ENCODE data around the gene ABCA4. TPM values are rescaled to one million over a fixed set of nuclear protein-coding genes. Genes with fewer than 3 reads are reported as not detected.

ABCA4 gene
- total and polyA plus RNA-seq, 2 donors (not counting 3 experiments of a cell fraction or from before 2014, with no cell fraction given), result 2.3 to 4.9 TPM

DNA sequence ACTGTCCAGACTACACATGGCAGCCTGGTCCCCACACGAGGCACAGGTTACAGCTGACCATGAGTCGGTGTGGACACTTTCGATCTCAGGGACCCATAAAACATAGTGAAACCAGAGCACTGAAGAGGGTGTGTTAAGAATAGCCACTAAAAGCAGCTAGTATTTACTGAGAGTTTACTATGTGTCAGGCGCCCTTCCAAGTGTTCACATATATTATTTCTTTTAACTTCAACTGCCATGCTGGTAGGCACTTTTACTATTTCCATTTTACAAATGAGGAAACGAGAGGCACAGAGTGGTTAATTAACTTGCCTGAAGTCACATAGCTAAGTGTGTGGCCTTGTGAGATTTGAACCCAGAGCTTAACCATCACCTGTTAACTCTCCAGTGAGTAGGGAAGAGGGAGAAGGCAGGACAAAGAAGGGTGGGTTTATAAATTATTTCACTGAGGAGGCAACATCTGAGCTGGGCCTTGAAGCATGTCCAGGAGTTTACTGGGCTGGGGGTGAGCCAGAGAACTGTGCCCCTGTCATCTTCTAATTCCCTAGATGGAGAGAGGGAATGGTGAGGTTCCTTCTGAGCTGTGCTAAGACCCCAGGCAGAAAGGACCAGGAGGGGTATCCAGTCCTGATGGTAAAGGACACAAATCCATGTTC, 20.7 kb downstream of the ABCA4 start:
- DNase-seq (ENCODE audit: low read depth, low spot score), result no peak
- CTCF ChIA-PET, result interaction anchor here (0.6 to 2.6 kb wide), 12 partner anchors 9 to 236 kb away, joined by 3 to 24 read pairs (median 3); no protein-coding TSS in a partner anchor
- Histone ChIP-seq H4K20me1 (replicated peaks; ENCODE audit: control insufficient read depth, extremely low read depth, insufficient read depth, low read length) (no peaks in the 10 kb centered on the region), H3K9ac (replicated peaks; ENCODE audit: extremely low read depth, insufficient read depth, low read length) (no peak overlapping the region), H2AFZ (ENCODE audit: low read depth, low read length) (no peak overlapping the region), H3K36me3 (ENCODE audit: control insufficient read depth in 2 of 2, extremely low read depth in 1 of 2, insufficient read depth in 2 of 2, low read length in 2 of 2) (no peaks in the 10 kb centered on the region), H3K79me2 (ENCODE audit: control insufficient read depth, insufficient read depth, low read length) (no peaks in the 10 kb centered on the region), H3K4me3 (replicated peaks in 1 of 3; ENCODE audit: insufficient read depth in 1 of 3, low read depth in 1 of 3, low read length in 3 of 3) (no peak overlapping the region), H3K27me3 (ENCODE audit: control insufficient read depth in 2 of 2, insufficient read depth in 2 of 2, low read length in 2 of 2) (no peaks in the 10 kb centered on the region), H3K4me1 (ENCODE audit: control insufficient read depth, extremely low read depth, insufficient read depth, low read length) (peaks cover 17% of the 10 kb centered on the region), H3K4me2 (ENCODE audit: insufficient read depth, low read length) (no peak overlapping the region), H3K9me1 (replicated peaks; ENCODE audit: control insufficient read depth, extremely low read depth, insufficient read depth, low read length) (no peaks in the 10 kb centered on the region), H3K27ac (ENCODE audit: insufficient read depth, low read depth, low read length) (no peak overlapping the region), H3K9me3 (replicated peaks; ENCODE audit: control insufficient read depth, insufficient read depth, low read length) (no peaks in the 10 kb centered on the region)
- no TSS peak for BruUV-seq (replicated peaks)
- POLR2A ChIA-PET, result interaction anchor here (0.6 to 1.2 kb wide), 2 partner anchors 137 to 225 kb away, joined by 3 read pairs; partner anchors contain the start of gene ARHGAP29
- intact Hi-C loops (cut with micrococcal nuclease), result no loop called here
- TF ChIP-seq POLR2A (IDR thresholded peaks at IDR 0.05; ENCODE audit: low read depth, low read length), result no peak
- no peak for TF ChIP-seq FOS (IDR thresholded peaks at IDR 0.05; ENCODE audit: borderline replicate concordance, insufficient read depth, low read length)
- TF ChIP-seq, protein P1, sequence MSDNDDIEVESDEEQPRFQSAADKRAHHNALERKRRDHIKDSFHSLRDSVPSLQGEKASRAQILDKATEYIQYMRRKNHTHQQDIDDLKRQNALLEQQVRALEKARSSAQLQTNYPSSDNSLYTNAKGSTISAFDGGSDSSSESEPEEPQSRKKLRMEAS (IDR thresholded peaks at IDR 0.05; ENCODE audit: insufficient read depth, insufficient read length), result no peak
- FAIRE-seq, result peak; percentile 18
- dilution Hi-C loops (cut with MboI; ENCODE audit: extremely low pct_ligation_motif_present, low sequenced_read_pairs), result no loop called here

- Histone ChIP-seq H4K20me1 (replicated peaks; ENCODE audit: control insufficient read depth, extremely low read depth, insufficient read depth, low read length) (no peaks in the 10 kb centered on the region), H3K79me2 (ENCODE audit: control insufficient read depth, insufficient read depth, low read length) (no peaks in the 10 kb centered on the region), H3K36me3 (ENCODE audit: control insufficient read depth in 2 of 2, extremely low read depth in 1 of 2, insufficient read depth in 2 of 2, low read length in 2 of 2) (no peaks in the 10 kb centered on the region), H3K9me1 (replicated peaks; ENCODE audit: control insufficient read depth, extremely low read depth, insufficient read depth, low read length) (no peaks in the 10 kb centered on the region), H3K4me3 (replicated peaks in 1 of 3; ENCODE audit: insufficient read depth in 1 of 3, low read depth in 1 of 3, low read length in 3 of 3) (no peak overlapping the region), H3K9ac (replicated peaks; ENCODE audit: extremely low read depth, insufficient read depth, low read length) (no peak overlapping the region), H3K9me3 (replicated peaks; ENCODE audit: control insufficient read depth, insufficient read depth, low read length) (no peaks in the 10 kb centered on the region), H3K4me2 (ENCODE audit: insufficient read depth, low read length) (no peak overlapping the region), H3K27me3 (ENCODE audit: control insufficient read depth in 2 of 2, insufficient read depth in 2 of 2, low read length in 2 of 2) (no peaks in the 10 kb centered on the region), H3K27ac (ENCODE audit: insufficient read depth, low read depth, low read length) (no peak overlapping the region), H2AFZ (ENCODE audit: low read depth, low read length) (no peak overlapping the region), H3K4me1 (ENCODE audit: control insufficient read depth, extremely low read depth, insufficient read depth, low read length) (peaks cover 27% of the 10 kb centered on the region)
- no peak for TF ChIP-seq POLR2A (IDR thresholded peaks at IDR 0.05; ENCODE audit: low read depth, low read length)
- TF ChIP-seq, protein P2, sequence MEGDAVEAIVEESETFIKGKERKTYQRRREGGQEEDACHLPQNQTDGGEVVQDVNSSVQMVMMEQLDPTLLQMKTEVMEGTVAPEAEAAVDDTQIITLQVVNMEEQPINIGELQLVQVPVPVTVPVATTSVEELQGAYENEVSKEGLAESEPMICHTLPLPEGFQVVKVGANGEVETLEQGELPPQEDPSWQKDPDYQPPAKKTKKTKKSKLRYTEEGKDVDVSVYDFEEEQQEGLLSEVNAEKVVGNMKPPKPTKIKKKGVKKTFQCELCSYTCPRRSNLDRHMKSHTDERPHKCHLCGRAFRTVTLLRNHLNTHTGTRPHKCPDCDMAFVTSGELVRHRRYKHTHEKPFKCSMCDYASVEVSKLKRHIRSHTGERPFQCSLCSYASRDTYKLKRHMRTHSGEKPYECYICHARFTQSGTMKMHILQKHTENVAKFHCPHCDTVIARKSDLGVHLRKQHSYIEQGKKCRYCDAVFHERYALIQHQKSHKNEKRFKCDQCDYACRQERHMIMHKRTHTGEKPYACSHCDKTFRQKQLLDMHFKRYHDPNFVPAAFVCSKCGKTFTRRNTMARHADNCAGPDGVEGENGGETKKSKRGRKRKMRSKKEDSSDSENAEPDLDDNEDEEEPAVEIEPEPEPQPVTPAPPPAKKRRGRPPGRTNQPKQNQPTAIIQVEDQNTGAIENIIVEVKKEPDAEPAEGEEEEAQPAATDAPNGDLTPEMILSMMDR (IDR thresholded peaks at IDR 0.05; ENCODE audit: extremely low read depth in 1 of 2, insufficient read depth in 1 of 2, low read depth in 1 of 2, low read length in 2 of 2), result no peak
- TF ChIP-seq, protein P1 (IDR thresholded peaks at IDR 0.05; ENCODE audit: insufficient read depth, insufficient read length), result no peak
- no peak for TF ChIP-seq POLR2AphosphoS5 (IDR thresholded peaks at IDR 0.05; ENCODE audit: insufficient read depth, low read depth, low read length)
- TF ChIP-seq JUN (IDR thresholded peaks at IDR 0.05; ENCODE audit: borderline replicate concordance, insufficient read depth, insufficient read length, low read depth), result no peak
- no peak for TF ChIP-seq MYC (IDR thresholded peaks at IDR 0.05; ENCODE audit: low read depth, low read length)
- TF ChIP-seq FOS (IDR thresholded peaks at IDR 0.05; ENCODE audit: borderline replicate concordance, insufficient read depth, low read length), result no peak
- no peak for TF ChIP-seq GATA2 (IDR thresholded peaks at IDR 0.05; ENCODE audit: insufficient read depth, insufficient read length, low read depth, low read length)
- no peak for TF ChIP-seq EZH2 (IDR thresholded peaks at IDR 0.05; ENCODE audit: borderline replicate concordance, low read depth, low read length, severe bottlenecking)
- intact Hi-C loops (cut with micrococcal nuclease), result no loop called here
- ChIA-PET POLR2A (no interaction called here), CTCF (interaction anchor here (2.6 kb wide), 1 partner anchor 37 kb away, joined by 24 read pairs; no protein-coding TSS in a partner anchor)
- dilution Hi-C loops (cut with MboI; ENCODE audit: extremely low pct_ligation_motif_present, low sequenced_read_pairs), result no loop called here
- no peak for FAIRE-seq
- no TSS peak for BruUV-seq (replicated peaks)
- no peak for DNase-seq (ENCODE audit: low read depth, low spot score)
These were observed 21.6 kb downstream of the ABCA4 start for GRCh38 chr1:94099303-94099702.

Data from endothelial cell of umbilical vein (primary cell).